B cell (primary cell): ENCODE measurements around the gene SAMD4A.

ENCODE experiments used
- EZH2 ChIP-seq: IDR thresholded peaks from 2 replicates; pipeline ENCODE4 v1.6.1; 2012; ENCODE audit warnings: borderline replicate concordance, low read depth, mild to moderate bottlenecking, moderate library complexity, low read length; ENCODE audit not compliant: insufficient read depth, poor library complexity, severe bottlenecking
- TF ChIP-seq, protein P1 (sequence below): fragments of 200-600 bp; IDR thresholded peaks from one replicate; pipeline ENCODE4 v1.8.0; 2022; ENCODE audit warnings: antibody characterized with exemption, mild to moderate bottlenecking

DNA sequence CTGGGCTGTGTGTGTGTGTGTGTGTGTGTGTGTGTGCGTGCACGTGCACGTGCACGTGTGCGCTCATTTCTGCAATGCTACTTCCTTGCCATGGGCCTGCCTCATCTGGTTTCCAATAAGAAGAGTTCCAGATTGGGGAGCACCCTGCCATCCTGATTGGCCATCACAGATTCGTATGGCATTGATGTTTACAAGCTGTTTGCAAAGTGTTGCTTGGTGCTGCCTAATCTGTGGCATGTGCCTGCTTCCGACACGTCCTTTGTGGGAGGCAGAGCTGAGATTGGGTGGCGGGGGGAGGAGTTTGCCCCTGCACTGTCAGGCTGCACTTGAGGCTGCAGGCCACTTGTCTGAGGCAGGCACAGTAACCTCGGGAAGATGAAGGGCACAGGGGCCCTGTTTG is 39.2 kb downstream of the SAMD4A start:
- TF ChIP-seq, protein P1, sequence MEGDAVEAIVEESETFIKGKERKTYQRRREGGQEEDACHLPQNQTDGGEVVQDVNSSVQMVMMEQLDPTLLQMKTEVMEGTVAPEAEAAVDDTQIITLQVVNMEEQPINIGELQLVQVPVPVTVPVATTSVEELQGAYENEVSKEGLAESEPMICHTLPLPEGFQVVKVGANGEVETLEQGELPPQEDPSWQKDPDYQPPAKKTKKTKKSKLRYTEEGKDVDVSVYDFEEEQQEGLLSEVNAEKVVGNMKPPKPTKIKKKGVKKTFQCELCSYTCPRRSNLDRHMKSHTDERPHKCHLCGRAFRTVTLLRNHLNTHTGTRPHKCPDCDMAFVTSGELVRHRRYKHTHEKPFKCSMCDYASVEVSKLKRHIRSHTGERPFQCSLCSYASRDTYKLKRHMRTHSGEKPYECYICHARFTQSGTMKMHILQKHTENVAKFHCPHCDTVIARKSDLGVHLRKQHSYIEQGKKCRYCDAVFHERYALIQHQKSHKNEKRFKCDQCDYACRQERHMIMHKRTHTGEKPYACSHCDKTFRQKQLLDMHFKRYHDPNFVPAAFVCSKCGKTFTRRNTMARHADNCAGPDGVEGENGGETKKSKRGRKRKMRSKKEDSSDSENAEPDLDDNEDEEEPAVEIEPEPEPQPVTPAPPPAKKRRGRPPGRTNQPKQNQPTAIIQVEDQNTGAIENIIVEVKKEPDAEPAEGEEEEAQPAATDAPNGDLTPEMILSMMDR = no peak
- TF ChIP-seq EZH2 = no peak
